HG02943 (cell line): ENCODE measurements around the gene UBE2D4.
"Not testable (repeated sequence)": the region's sequence is repeated elsewhere in the genome, so short reads cannot be mapped to it uniquely, and the experiment has no call there.

Source experiments
- ATAC-seq: cut with Tn5 transposase; IDR thresholded peaks from one replicate; pipeline ENCODE4 v1.9.1; 2021; ENCODE audit warnings: mild to moderate bottlenecking, low read depth, moderate library complexity; ENCODE audit not compliant: unreplicated experiment

Gene UBE2D4

GRCh38 chr7:43925984-43926797, at the start of gene UBE2D4:
Gene UBE2D4 (plus strand): TSS chr7:43926436. CDS start chr7:43926533, 97 bp downstream.
- peak; percentile 73 for ATAC-seq

GRCh38 chr7:43876976-43877745, 49.1 kb upstream of the UBE2D4 start:
- no peak for ATAC-seq

GRCh38 chr7:43877968-43878864, 48.0 kb upstream of the UBE2D4 start:
- ATAC-seq: no peak

GRCh38 chr7:43878867-43879266, 47.4 kb upstream of the UBE2D4 start:
- no peak for ATAC-seq

- no peak for ATAC-seq
Observed at GRCh38 chr7:43879477-43879876, 46.8 kb upstream of the UBE2D4 start.

- ATAC-seq: no peak
Observed at GRCh38 chr7:43880596-43880995, 45.6 kb upstream of the UBE2D4 start.

GRCh38 chr7:43884209-43884608, 42.0 kb upstream of the UBE2D4 start:
- ATAC-seq: no peak

- ATAC-seq: no peak
Observed at GRCh38 chr7:43884617-43885016, 41.6 kb upstream of the UBE2D4 start.

- no peak for ATAC-seq
Observed at GRCh38 chr7:43888993-43889945, 37.0 kb upstream of the UBE2D4 start.

GRCh38 chr7:43890468-43890867, 35.8 kb upstream of the UBE2D4 start:
- no peak for ATAC-seq

GRCh38 chr7:43891069-43891955, 34.9 kb upstream of the UBE2D4 start:
- ATAC-seq: no peak

GRCh38 chr7:43895847-43896415, 30.3 kb upstream of the UBE2D4 start:
- ATAC-seq: no peak

- ATAC-seq: not testable (repeated sequence)
Observed at GRCh38 chr7:43898571-43898970, 27.7 kb upstream of the UBE2D4 start.

GRCh38 chr7:43902542-43903054, 23.6 kb upstream of the UBE2D4 start:
- no peak for ATAC-seq

- ATAC-seq: no peak
Observed at GRCh38 chr7:43904533-43905208, 21.6 kb upstream of the UBE2D4 start.

- ATAC-seq: no peak
Observed at GRCh38 chr7:43905209-43905946, 20.9 kb upstream of the UBE2D4 start.

- ATAC-seq: no peak
Observed at GRCh38 chr7:43905956-43906330, 20.3 kb upstream of the UBE2D4 start.
